GM23248 (cell line): Measurements from ENCODE around the gene FAAH. TPM values are rescaled to one million over a fixed set of nuclear protein-coding genes. Genes with fewer than 3 reads are reported as not detected.
"Not testable (repeated sequence)": the region's sequence is repeated elsewhere in the genome, so short reads cannot be mapped to it uniquely, and the experiment has no call there.

Experiments
- DNase-seq: peaks from one replicate; pipeline ENCODE4 v3.0.0-alpha.2; 2015
- H2AFZ ChIP-seq: fragments of 200-600 bp; sonication (generic); 2 replicates; pipeline ENCODE4 v1.6.1; 2016; ENCODE audit warnings: antibody characterized with exemption
- H3F3A ChIP-seq: fragments of 200-600 bp; sonication (generic); 2 replicates; pipeline ENCODE4 v1.6.1; 2016; ENCODE audit warnings: mild to moderate bottlenecking, antibody characterized with exemption, mixed run types; ENCODE audit not compliant: insufficient read depth
- H3K27ac ChIP-seq: fragments of 200-600 bp; sonication (generic); 2 replicates; pipeline ENCODE4 v1.5.1; 2016; ENCODE audit warnings: mild to moderate bottlenecking
- H3K27me3 ChIP-seq: fragments of 200-600 bp; sonication (generic); replicated peaks from 2 replicates; pipeline ENCODE4 v1.6.1; 2016; ENCODE audit warnings: mild to moderate bottlenecking; ENCODE audit not compliant: insufficient read depth
- H3K36me3 ChIP-seq: fragments of 200-600 bp; sonication (generic); 2 replicates; pipeline ENCODE4 v1.6.1; 2016; ENCODE audit warnings: low read depth, mild to moderate bottlenecking
- H3K4me1 ChIP-seq: fragments of 200-600 bp; sonication (generic); 2 replicates; pipeline ENCODE4 v1.6.1; 2016; ENCODE audit warnings: mild to moderate bottlenecking; ENCODE audit not compliant: insufficient read depth
- H3K4me2 ChIP-seq: fragments of 200-600 bp; sonication (generic); one replicate; pipeline ENCODE4 v1.6.1; 2016; ENCODE audit warnings: mild to moderate bottlenecking; ENCODE audit not compliant: unreplicated experiment
- H3K4me3 ChIP-seq: fragments of 200-600 bp; sonication (generic); 2 replicates; pipeline ENCODE4 v1.5.1; 2016; ENCODE audit warnings: mild to moderate bottlenecking
- H3K79me2 ChIP-seq: fragments of 200-600 bp; sonication (generic); 2 replicates; pipeline ENCODE4 v1.6.1; 2016; ENCODE audit warnings: mild to moderate bottlenecking; ENCODE audit not compliant: insufficient read depth
- H3K9ac ChIP-seq: fragments of 200-600 bp; sonication (generic); 2 replicates; pipeline ENCODE4 v1.6.1; 2016; ENCODE audit warnings: mild to moderate bottlenecking
- H3K9me2 ChIP-seq: fragments of 200-600 bp; sonication (generic); 2 replicates; pipeline ENCODE4 v1.6.1; 2016; ENCODE audit warnings: mixed run types, mild to moderate bottlenecking, moderate library complexity; ENCODE audit not compliant: insufficient read depth
- H3K9me3 ChIP-seq: fragments of 200-600 bp; sonication (generic); one replicate; pipeline ENCODE4 v1.6.1; 2017; ENCODE audit warnings: low read depth
- H4K20me1 ChIP-seq: fragments of 200-600 bp; sonication (generic); 2 replicates; pipeline ENCODE4 v1.6.0; 2016; ENCODE audit not compliant: insufficient read depth
- EZH2 ChIP-seq: fragments of 200-600 bp; sonication (generic); IDR thresholded peaks from 2 replicates; pipeline ENCODE4 v1.6.1; 2018; ENCODE audit warnings: antibody characterized with exemption, mild to moderate bottlenecking; ENCODE audit not compliant: insufficient read depth, poor library complexity, severe bottlenecking
- EZH2phosphoT487 ChIP-seq: fragments of 200-600 bp; sonication (generic); IDR thresholded peaks from 2 replicates; pipeline ENCODE4 v1.6.1; 2018; ENCODE audit warnings: antibody characterized with exemption, moderate library complexity, mild to moderate bottlenecking, low read depth; ENCODE audit not compliant: insufficient read depth
- WGBS, 2 experiments: methylation state at CpG; one replicate each; pipeline ENCODE4 v1.1.6; 2015 to 2017; ENCODE audit warnings: low lambda C conversion rate in 2 of 2, low coverage in 1 of 2; ENCODE audit errors: missing lambda C conversion rate in 2 of 2; 5-methylcytosine and 5-hydroxymethylcytosine counted together
- in situ Hi-C: fragments of 300-500 bp; cut with MboI; formaldehyde crosslinking; loops from 2 replicates; pipeline ENCODE4 v1.15.0; 2020
- polyA plus RNA-seq: library from polyadenylated mRNA; unstranded; fragments of >200 nt; fragmentation: Nextera tagmentation; extraction: Ambion mirVana; gene quantifications from 2 replicates; pipeline ENCODE4 v1.2.1, GENCODE V29; 2016
- total RNA-seq: library from RNA; depleted of rRNA; stranded (reverse); fragments of >200 nt; shearing (Covaris generic); gene quantifications from 2 replicates; pipeline ENCODE4 v1.2.3, GENCODE V29; 2014

The FAAH gene
- total and polyA plus RNA-seq, 2 experiments from 2014 or later: 0.74 to 0.97 TPM

GRCh38 chr1:46362158-46362557 lies 32.0 kb upstream of the FAAH start:
- Histone ChIP-seq H3F3A (0 out of 2 replicates have a peak, but pooled peaks cover 3% of the 10 kb centered on the region), H3K4me3 (no peak overlapping the region), H3K9me3 (no peaks in the 10 kb centered on the region), H3K27ac (no peak overlapping the region), H3K27me3 (no peaks in the 10 kb centered on the region), H3K4me2 (no peak overlapping the region), H3K9ac (no peak overlapping the region), H3K4me1 (0 out of 2 replicates have a peak, but pooled peaks cover 8% of the 10 kb centered on the region), H3K79me2 (no peaks in the 10 kb centered on the region), H3K9me2 (no peaks in the 10 kb centered on the region), H2AFZ (no peak overlapping the region), H4K20me1 (no peaks in the 10 kb centered on the region), H3K36me3 (peaks cover 26% of the 10 kb centered on the region)
- no peak for TF ChIP-seq EZH2
- no peak for TF ChIP-seq EZH2phosphoT487
- DNase-seq: no peak
- in situ Hi-C loops: no loop called here
- WGBS, 2 experiments: 96 to 100% methylated on average over 3 of the region's 3 CpGs

GRCh38 chr1:46363121-46363520 lies 31.0 kb upstream of the FAAH start:
- TF ChIP-seq EZH2 (no peak), EZH2phosphoT487 (no peak)
- no peak overlapping the region for H3K4me3 ChIP-seq
- 0 out of 2 replicates have a peak, but pooled peaks cover 3% of the 10 kb centered on the region for H3F3A ChIP-seq
- H3K4me2 ChIP-seq: no peak overlapping the region
- H4K20me1 ChIP-seq: no peaks in the 10 kb centered on the region
- H2AFZ ChIP-seq: no peak overlapping the region
- in situ Hi-C loops: no loop called here
- H3K9me2 ChIP-seq: no peaks in the 10 kb centered on the region
- H3K36me3 ChIP-seq: peaks cover 22% of the 10 kb centered on the region
- no peak overlapping the region for H3K27ac ChIP-seq
- no peaks in the 10 kb centered on the region for H3K79me2 ChIP-seq
- H3K27me3 ChIP-seq: no peaks in the 10 kb centered on the region
- no peak for DNase-seq
- H3K4me1 ChIP-seq: 0 out of 2 replicates have a peak, but pooled peaks cover 8% of the 10 kb centered on the region
- 100% methylated on average over 5 of the region's 5 CpGs for WGBS, 2 experiments
- H3K9me3 ChIP-seq: no peaks in the 10 kb centered on the region
- H3K9ac ChIP-seq: no peak overlapping the region

GRCh38 chr1:46364612-46365011 lies 29.5 kb upstream of the FAAH start:
- Histone ChIP-seq H3K79me2 (no peaks in the 10 kb centered on the region), H3F3A (peaks cover 13% of the 10 kb centered on the region), H3K36me3 (peaks cover 22% of the 10 kb centered on the region), H3K4me1 (0 out of 2 replicates have a peak, but pooled peaks cover 8% of the 10 kb centered on the region), H3K9ac (no peak overlapping the region), H2AFZ (no peak overlapping the region), H3K9me3 (no peaks in the 10 kb centered on the region), H4K20me1 (no peaks in the 10 kb centered on the region), H3K4me2 (no peak overlapping the region), H3K27ac (no peak overlapping the region), H3K9me2 (no peaks in the 10 kb centered on the region), H3K4me3 (no peak overlapping the region), H3K27me3 (no peaks in the 10 kb centered on the region)
- TF ChIP-seq EZH2phosphoT487 (no peak), EZH2 (no peak)
- WGBS, 2 experiments: 47 to 60% methylated on average over 5 of the region's 5 CpGs
- in situ Hi-C loops: no loop called here
- DNase-seq: peak; percentile 77

GRCh38 chr1:46365796-46366195 lies 28.3 kb upstream of the FAAH start:
- H3K79me2 ChIP-seq, H3K4me3 ChIP-seq, H4K20me1 ChIP-seq, H3K9me3 ChIP-seq, H3K4me2 ChIP-seq, DNase-seq, in situ Hi-C loops, H3K9me2 ChIP-seq, H3K27me3 ChIP-seq, H3K27ac ChIP-seq, H3K9ac ChIP-seq, H2AFZ ChIP-seq: not testable (repeated sequence)
- Histone ChIP-seq H3K36me3 (peaks cover 20% of the 10 kb centered on the region), H3F3A (peaks cover 20% of the 10 kb centered on the region), H3K4me1 (peaks cover 12% of the 10 kb centered on the region; the same call in 1 of the 2 replicates)
- WGBS, 2 experiments: 90 to 91% methylated on average over 8 of the region's 8 CpGs

- Histone ChIP-seq H2AFZ (no peak overlapping the region), H3F3A (peaks cover 20% of the 10 kb centered on the region), H3K27ac (no peak overlapping the region), H3K79me2 (no peaks in the 10 kb centered on the region), H3K27me3 (no peaks in the 10 kb centered on the region), H3K9ac (no peak overlapping the region), H3K4me1 (peaks cover 12% of the 10 kb centered on the region; the same call in 1 of the 2 replicates), H3K4me2 (no peak overlapping the region), H3K36me3 (peaks cover 8% of the 10 kb centered on the region), H3K9me2 (no peaks in the 10 kb centered on the region), H3K4me3 (no peak overlapping the region), H4K20me1 (no peaks in the 10 kb centered on the region), H3K9me3 (no peaks in the 10 kb centered on the region)
- in situ Hi-C loops: no loop called here
- no peak for TF ChIP-seq EZH2phosphoT487
- no peak for TF ChIP-seq EZH2
- WGBS, 2 experiments: 97% methylated on average over 3 of the region's 3 CpGs
- no peak for DNase-seq
Measured at GRCh38 chr1:46367072-46367471, 27.0 kb upstream of the FAAH start.

GRCh38 chr1:46367701-46368100 lies 26.4 kb upstream of the FAAH start:
- H3K4me3 ChIP-seq, H3K9me2 ChIP-seq, H2AFZ ChIP-seq, H3K36me3 ChIP-seq, H3K9ac ChIP-seq, H3K27ac ChIP-seq, DNase-seq, in situ Hi-C loops, H3K9me3 ChIP-seq, H3K79me2 ChIP-seq, H4K20me1 ChIP-seq, H3K4me2 ChIP-seq, H3K27me3 ChIP-seq: not testable (repeated sequence)
- 95 to 98% methylated on average over 7 to 8 of the region's 8 CpGs for WGBS, 2 experiments
- peaks cover 20% of the 10 kb centered on the region for H3F3A ChIP-seq
- H3K4me1 ChIP-seq: peaks cover 12% of the 10 kb centered on the region; the same call in 1 of the 2 replicates
